ENCODE results near the gene VPS33A. TPM values are rescaled to one million over a fixed set of nuclear protein-coding genes. Genes with fewer than 3 reads are reported as not detected.

VPS33A gene
- 10 to 100 TPM; 18.9 to 19.2 TPM for total RNA-seq
- 15.5 to 31.2 reads per million in 2 donors for total RNA-seq

- Mint-ChIP-seq H3K4me1 (peaks cover 12% of the 10 kb centered on the region), H3K36me3 (ENCODE audit: low read depth) (no peaks in the 10 kb centered on the region), H3K27me3 (no peaks in the 10 kb centered on the region), H3K27ac (peak within 1 kb of the TSS; percentile 97), H3K4me3 (peak within 1 kb of the TSS; percentile 95)
- peak; percentile 83 for ATAC-seq
- DNase-seq: peak; percentile 87 to 89 (median 88)
- no peaks in the 10 kb centered on the region for H3K9me3 ChIP-seq (ENCODE audit: control insufficient read depth, low read length, poor library complexity, severe bottlenecking)
Measured at GRCh38 chr12:122266230-122266901, at the start of gene VPS33A. TSS of gene VPS33A (minus strand) at chr12:122266494. CDS start at chr12:122266408, 86 bp downstream.

DNA sequence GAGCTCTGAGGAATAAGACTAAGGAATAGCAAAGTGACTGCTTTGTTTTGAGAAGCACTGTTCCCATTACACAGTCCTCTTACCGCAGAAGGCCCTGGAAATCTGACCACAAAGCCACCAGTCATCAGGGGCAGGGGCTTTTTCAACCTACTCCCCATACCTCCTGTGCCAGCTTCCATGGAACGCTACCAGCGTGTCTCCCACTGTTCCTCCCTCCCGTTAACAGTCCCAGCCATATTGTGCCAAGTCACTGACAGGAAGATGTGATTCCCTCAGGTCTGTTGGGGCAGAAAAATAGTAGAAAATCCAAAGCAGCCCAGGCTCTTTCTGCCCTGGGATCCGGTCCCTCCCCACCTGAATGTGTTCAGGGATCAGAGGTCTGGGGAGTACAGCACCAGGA is 46.6 kb upstream of the VPS33A start:
- DNase-seq (no peak), ATAC-seq (no peak)
- H3K27me3 Mint-ChIP-seq: no peaks in the 10 kb centered on the region
- no peaks in the 10 kb centered on the region for H3K9me3 ChIP-seq (ENCODE audit: control insufficient read depth, low read length, poor library complexity, severe bottlenecking)
- H3K4me3 Mint-ChIP-seq: no peak overlapping the region
- H3K36me3 Mint-ChIP-seq (ENCODE audit: low read depth): peaks cover 10% of the 10 kb centered on the region
- H3K27ac Mint-ChIP-seq: peak overlapping the region; percentile 66
- H3K4me1 Mint-ChIP-seq: no peaks in the 10 kb centered on the region

DNA sequence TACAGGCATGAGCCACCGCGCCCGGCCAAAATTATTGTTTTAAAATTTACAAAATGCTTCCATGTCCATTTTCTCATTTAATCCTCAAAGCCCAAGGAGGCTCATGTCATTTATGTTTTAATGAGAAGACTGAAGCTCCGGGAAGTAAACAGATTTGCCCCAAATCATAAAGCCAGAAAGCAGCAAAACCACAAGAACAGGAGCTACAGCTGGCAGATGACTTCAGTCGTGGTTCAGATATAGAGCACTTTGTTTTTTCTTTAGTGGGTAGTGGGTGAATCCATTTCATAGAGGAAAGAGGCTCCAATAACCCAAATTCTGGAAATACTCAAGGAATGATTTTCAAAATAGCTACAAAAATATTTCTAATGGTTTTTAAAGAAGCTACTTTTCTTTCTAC is 45.4 kb upstream of the VPS33A start:
- no peaks in the 10 kb centered on the region for H3K4me1 Mint-ChIP-seq
- ATAC-seq: no peak
- H3K9me3 ChIP-seq (ENCODE audit: control insufficient read depth, low read length, poor library complexity, severe bottlenecking): no peaks in the 10 kb centered on the region
- H3K36me3 Mint-ChIP-seq (ENCODE audit: low read depth): peaks cover 9% of the 10 kb centered on the region
- no peaks in the 10 kb centered on the region for H3K27me3 Mint-ChIP-seq
- H3K27ac Mint-ChIP-seq: no peak overlapping the region
- no peak for DNase-seq
- no peak overlapping the region for H3K4me3 Mint-ChIP-seq

DNA sequence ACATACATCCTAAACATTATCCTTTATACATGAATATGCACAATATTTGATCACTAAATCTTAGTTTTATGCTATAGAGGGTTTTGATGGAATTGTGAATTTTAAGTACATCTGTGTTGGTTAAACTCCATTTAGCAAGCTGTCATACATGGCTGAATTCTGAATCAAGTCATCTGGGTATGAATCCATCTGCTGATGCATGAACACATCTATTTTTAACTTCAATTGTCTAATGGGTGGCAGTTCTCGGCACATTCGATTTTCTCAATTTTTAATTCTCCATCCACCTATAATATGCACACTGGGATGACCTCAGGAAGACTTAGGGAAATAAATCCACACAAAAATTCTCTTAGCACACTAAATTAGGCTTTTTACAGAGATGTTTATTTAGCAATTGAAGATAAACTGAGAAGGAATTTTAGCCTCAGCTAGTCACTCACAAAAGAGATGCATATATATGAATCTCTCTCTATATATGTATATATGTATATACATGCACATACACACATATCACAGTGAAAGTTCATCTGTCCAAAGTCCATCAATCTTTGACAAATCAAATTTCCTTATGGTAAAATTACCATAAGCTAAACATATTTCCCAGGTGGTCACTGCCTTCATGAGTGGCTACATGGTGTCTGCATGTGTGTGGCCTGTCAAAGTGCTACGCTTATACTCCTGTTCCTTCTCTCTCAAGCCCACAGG is 44.5 kb upstream of the VPS33A start:
- Mint-ChIP-seq H3K27me3 (no peaks in the 10 kb centered on the region), H3K4me3 (no peak overlapping the region), H3K4me1 (peaks cover 2% of the 10 kb centered on the region), H3K36me3 (ENCODE audit: low read depth) (peaks cover 7% of the 10 kb centered on the region), H3K27ac (no peak overlapping the region)
- H3K9me3 ChIP-seq (ENCODE audit: control insufficient read depth, low read length, poor library complexity, severe bottlenecking): no peaks in the 10 kb centered on the region
- no peak for ATAC-seq
- DNase-seq: no peak

- Mint-ChIP-seq H3K4me1 (peaks cover 2% of the 10 kb centered on the region), H3K4me3 (no peak overlapping the region), H3K27ac (no peak overlapping the region), H3K36me3 (ENCODE audit: low read depth) (peaks cover 7% of the 10 kb centered on the region), H3K27me3 (no peaks in the 10 kb centered on the region)
- no peak for DNase-seq
- H3K9me3 ChIP-seq (ENCODE audit: control insufficient read depth, low read length, poor library complexity, severe bottlenecking): no peaks in the 10 kb centered on the region
- no peak for ATAC-seq
Measured at GRCh38 chr12:122309564-122310121, 43.3 kb upstream of the VPS33A start.

DNA sequence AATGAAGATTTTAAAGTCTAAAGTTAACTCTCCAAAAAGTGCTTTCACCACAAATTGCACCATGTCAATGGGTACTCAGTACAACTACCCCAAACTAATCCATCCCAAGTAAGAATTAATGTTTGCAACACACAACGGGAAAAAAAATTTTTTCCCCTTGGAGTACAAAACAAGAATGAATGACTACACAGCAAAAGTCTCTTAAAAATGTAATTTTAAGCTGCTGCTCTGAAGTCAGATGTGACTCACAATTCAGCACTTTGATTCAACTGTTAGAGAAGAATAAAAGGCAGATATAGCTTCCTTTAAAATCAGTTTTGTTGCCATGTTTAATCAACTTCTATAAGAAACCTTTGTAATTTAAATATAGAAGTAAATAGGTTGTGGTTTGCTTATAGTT is 42.5 kb upstream of the VPS33A start:
- no peak overlapping the region for H3K27ac Mint-ChIP-seq
- H3K4me3 Mint-ChIP-seq: no peak overlapping the region
- peaks cover 2% of the 10 kb centered on the region for H3K4me1 Mint-ChIP-seq
- ATAC-seq (no peak), DNase-seq (no peak)
- H3K9me3 ChIP-seq (ENCODE audit: control insufficient read depth, low read length, poor library complexity, severe bottlenecking): no peaks in the 10 kb centered on the region
- H3K27me3 Mint-ChIP-seq: no peaks in the 10 kb centered on the region
- peaks cover 4% of the 10 kb centered on the region for H3K36me3 Mint-ChIP-seq (ENCODE audit: low read depth)

- Mint-ChIP-seq H3K36me3 (ENCODE audit: low read depth) (peaks cover 10% of the 10 kb centered on the region), H3K27ac (no peak overlapping the region), H3K4me3 (no peak overlapping the region), H3K4me1 (peaks cover 2% of the 10 kb centered on the region), H3K27me3 (no peaks in the 10 kb centered on the region)
- H3K9me3 ChIP-seq (ENCODE audit: control insufficient read depth, low read length, poor library complexity, severe bottlenecking): no peaks in the 10 kb centered on the region
- DNase-seq (no peak), ATAC-seq (no peak)
Measured at GRCh38 chr12:122306407-122306806, 40.1 kb upstream of the VPS33A start.

DNA sequence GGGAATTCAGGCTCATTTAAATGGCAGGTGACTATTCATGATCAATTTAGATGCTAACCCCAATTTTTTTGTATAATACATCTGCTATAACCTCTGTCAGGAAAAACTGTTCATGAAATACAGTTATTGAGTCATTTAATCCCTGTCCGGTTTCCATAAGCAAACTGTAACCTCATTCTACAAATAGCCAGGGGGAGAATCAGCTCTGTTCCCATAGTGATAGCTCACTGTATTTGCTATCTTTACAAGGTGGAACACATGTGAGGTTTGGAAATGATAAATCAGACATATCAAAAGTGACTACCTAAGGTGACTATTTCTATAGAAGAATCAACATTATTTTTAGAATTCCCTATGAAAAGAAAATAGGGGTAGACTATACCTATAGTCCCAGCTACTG is 38.6 kb upstream of the VPS33A start:
- peaks cover 10% of the 10 kb centered on the region for H3K36me3 Mint-ChIP-seq (ENCODE audit: low read depth)
- H3K27ac Mint-ChIP-seq: no peak overlapping the region
- ATAC-seq (no peak), DNase-seq (no peak)
- no peaks in the 10 kb centered on the region for H3K9me3 ChIP-seq (ENCODE audit: control insufficient read depth, low read length, poor library complexity, severe bottlenecking)
- H3K27me3 Mint-ChIP-seq: no peaks in the 10 kb centered on the region
- H3K4me1 Mint-ChIP-seq: peaks cover 2% of the 10 kb centered on the region
- H3K4me3 Mint-ChIP-seq: no peak overlapping the region

DNA sequence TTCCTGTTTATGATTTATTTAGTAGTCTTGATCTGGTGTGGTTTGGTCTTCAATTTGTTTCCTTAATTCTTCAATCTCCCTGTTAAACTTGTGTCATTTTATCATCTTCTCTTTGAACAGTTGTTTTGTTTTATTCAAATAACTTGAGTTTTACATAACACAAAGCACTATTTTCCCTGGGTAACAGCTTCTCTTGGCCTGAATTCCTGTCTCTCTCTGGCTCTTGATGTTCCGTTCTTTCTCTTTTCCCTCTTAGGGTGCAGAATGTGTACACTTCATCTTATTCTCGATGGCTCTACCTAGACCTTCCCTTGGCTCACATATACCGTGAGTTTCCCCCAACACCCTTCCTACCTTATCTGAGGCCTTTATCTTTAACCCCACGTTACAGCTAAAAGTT is 36.8 kb upstream of the VPS33A start:
- Mint-ChIP-seq H3K27me3 (no peaks in the 10 kb centered on the region), H3K36me3 (ENCODE audit: low read depth) (peaks cover 8% of the 10 kb centered on the region), H3K4me3 (no peak overlapping the region), H3K27ac (peak overlapping the region; percentile 2), H3K4me1 (peaks cover 2% of the 10 kb centered on the region)
- ATAC-seq: no peak
- DNase-seq: no peak
- no peaks in the 10 kb centered on the region for H3K9me3 ChIP-seq (ENCODE audit: control insufficient read depth, low read length, poor library complexity, severe bottlenecking)

- no peak for ATAC-seq
- H3K27ac Mint-ChIP-seq: no peak overlapping the region
- no peaks in the 10 kb centered on the region for H3K27me3 Mint-ChIP-seq
- no peak overlapping the region for H3K4me3 Mint-ChIP-seq
- DNase-seq: no peak
- H3K9me3 ChIP-seq (ENCODE audit: control insufficient read depth, low read length, poor library complexity, severe bottlenecking): no peaks in the 10 kb centered on the region
- H3K36me3 Mint-ChIP-seq (ENCODE audit: low read depth): peaks cover 16% of the 10 kb centered on the region
- H3K4me1 Mint-ChIP-seq: no peaks in the 10 kb centered on the region
Measured at GRCh38 chr12:122298071-122298748, 31.9 kb upstream of the VPS33A start.

DNA sequence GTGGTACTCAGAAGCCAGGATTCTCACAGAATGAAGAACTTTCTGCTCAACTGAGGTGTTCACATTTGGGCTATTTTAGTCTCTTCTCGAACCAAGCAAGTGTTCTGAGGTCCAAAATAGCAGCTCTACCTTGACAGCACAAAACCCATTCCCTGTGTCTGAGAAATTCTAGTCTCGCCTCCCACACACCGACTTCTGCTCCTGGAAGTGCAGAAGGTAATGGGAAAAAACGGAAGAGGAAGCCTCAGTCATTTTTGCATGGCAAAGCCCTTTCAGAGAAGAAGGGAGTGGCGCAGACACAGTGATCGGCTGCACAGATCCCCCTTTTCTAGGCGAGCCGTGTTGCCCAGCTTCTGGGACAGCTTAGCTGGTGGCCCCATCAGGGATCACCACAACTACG is 31.2 kb upstream of the VPS33A start:
- ATAC-seq (no peak), DNase-seq (no peak)
- H3K27me3 Mint-ChIP-seq: no peaks in the 10 kb centered on the region
- peaks cover 13% of the 10 kb centered on the region for H3K36me3 Mint-ChIP-seq (ENCODE audit: low read depth)
- H3K4me1 Mint-ChIP-seq: no peaks in the 10 kb centered on the region
- no peak overlapping the region for H3K4me3 Mint-ChIP-seq
- H3K9me3 ChIP-seq (ENCODE audit: control insufficient read depth, low read length, poor library complexity, severe bottlenecking): no peaks in the 10 kb centered on the region
- H3K27ac Mint-ChIP-seq: no peak overlapping the region

DNA sequence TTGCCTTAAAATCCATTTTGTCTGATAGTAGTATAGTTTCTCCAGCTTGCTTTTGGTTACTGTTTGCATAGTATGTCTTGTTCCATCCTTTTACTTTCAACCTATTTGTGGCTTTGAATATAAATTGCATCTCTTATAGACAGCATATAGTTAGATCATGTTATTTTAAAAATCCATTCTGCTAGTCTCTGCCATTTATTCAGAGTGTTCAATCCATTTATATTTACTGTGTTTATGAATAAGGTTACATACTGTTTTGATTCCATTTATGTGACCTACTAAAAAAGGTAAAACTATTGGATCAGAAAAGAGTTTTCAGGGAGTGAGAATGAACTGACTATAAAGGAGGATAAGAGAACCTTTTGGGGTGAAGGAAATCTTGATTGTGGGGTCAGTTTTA is 29.6 kb upstream of the VPS33A start:
- ATAC-seq (no peak), DNase-seq (no peak)
- Mint-ChIP-seq H3K4me1 (no peaks in the 10 kb centered on the region), H3K36me3 (ENCODE audit: low read depth) (peaks cover 10% of the 10 kb centered on the region), H3K4me3 (no peak overlapping the region), H3K27ac (peak overlapping the region; percentile 59), H3K27me3 (no peaks in the 10 kb centered on the region)
- no peaks in the 10 kb centered on the region for H3K9me3 ChIP-seq (ENCODE audit: control insufficient read depth, low read length, poor library complexity, severe bottlenecking)

DNA sequence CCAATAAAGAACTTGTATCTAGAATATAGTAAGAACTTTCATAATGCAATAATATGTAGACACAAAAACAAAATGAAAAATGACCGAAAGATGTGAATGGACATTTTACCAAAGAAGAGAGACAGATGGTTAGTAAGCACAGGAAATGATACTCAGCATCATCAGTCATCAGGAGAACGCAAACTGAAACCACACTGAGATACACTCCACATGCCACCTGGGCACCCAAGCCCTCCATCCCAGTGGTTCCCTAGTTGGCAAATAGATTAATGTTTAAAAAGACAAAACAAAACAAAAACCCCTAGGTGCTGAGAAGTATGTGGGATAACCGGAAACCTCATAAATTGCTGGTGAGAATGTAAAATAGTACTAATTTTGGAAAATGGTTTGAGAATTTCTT is 26.8 kb upstream of the VPS33A start:
- H3K4me1 Mint-ChIP-seq: no peaks in the 10 kb centered on the region
- H3K27ac Mint-ChIP-seq: peak overlapping the region; percentile 72
- H3K27me3 Mint-ChIP-seq: no peaks in the 10 kb centered on the region

More for the DNA sequence above, 26.8 kb upstream of the VPS33A start:
- no peaks in the 10 kb centered on the region for H3K9me3 ChIP-seq (ENCODE audit: control insufficient read depth, low read length, poor library complexity, severe bottlenecking)
- Mint-ChIP-seq H3K4me3 (no peak overlapping the region), H3K36me3 (ENCODE audit: low read depth) (peaks cover 8% of the 10 kb centered on the region)
- ATAC-seq: no peak
- DNase-seq: no peak
